ENCODE measurements around the gene NCAPD3. TPM values are rescaled to one million over a fixed set of nuclear protein-coding genes. Genes with fewer than 3 reads are reported as not detected.

The NCAPD3 gene
- total and polyA plus RNA-seq, 9 of the 15 experiments (the other 6 are each of a cell fraction or from before 2014, with no cell fraction given): 23.6 to 80.6 (median 58.6) TPM

DNA sequence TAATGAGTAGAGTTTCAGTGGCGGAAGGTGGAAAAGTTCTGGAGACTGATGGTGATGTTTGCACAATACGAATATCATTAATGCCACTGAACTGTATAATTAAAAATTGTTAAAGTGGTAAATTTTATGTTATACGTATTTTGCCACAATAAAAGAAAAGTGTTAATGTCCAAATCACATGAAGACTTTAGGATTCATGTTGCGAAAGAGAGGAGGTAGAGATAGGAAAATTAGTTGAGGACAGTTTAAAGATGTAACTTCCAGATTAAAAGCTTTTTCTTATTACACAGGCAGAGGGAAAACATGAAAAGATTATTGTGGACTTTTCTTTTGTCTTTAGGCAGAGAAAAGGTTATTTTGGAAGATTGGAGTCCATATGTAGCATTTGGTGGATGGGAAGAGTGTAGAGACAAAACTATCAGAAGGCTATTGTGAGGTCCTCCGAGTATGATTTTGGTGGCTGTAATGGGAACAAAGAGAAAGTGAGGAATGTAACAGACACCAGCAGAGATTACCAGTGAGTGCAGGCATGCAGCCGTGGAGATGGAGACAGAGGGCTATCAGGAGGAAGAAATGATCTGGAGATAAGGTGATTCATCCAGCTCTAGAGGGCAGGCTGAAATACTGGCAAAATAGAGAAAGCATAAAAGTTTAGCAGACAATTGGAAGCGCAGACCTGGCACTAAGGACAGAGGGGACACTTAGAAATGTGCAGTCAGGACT lies 13.2 kb upstream of the NCAPD3 start:
- H3K4me3 ChIP-seq: no peak overlapping the region
- no peak overlapping the region for H3K27ac ChIP-seq (ENCODE audit: extremely low read depth, low read depth, low read length)
- H2AFZ ChIP-seq (ENCODE audit: low read depth, low read length): no peak overlapping the region
- 71% methylated on average over 7 of the region's 7 CpGs for WGBS (ENCODE audit: insufficient coverage, low coverage, missing lambda C conversion rate)
- no peaks in the 10 kb centered on the region for H3K27me3 ChIP-seq (ENCODE audit: control insufficient read depth in 2 of 2, insufficient read depth in 2 of 2, low read length in 2 of 2)
- no peaks in the 10 kb centered on the region for H3K9me3 ChIP-seq (replicated peaks; ENCODE audit: control insufficient read depth, insufficient read depth, low read depth, low read length)
- H3K9ac ChIP-seq (ENCODE audit: insufficient read depth in 1 of 2, low read depth in 2 of 2, low read length in 2 of 2): no peak overlapping the region
- CTCF ChIA-PET (ENCODE audit: low intra/inter-chr PET ratio): no interaction called here
- intact Hi-C loops (cut with micrococcal nuclease) (no loop called here), in situ Hi-C loops (cut with MboI) (no loop called here)
- POLR2A ChIA-PET: interaction anchor here (0.7 kb wide), 1 partner anchor 14 kb away, joined by 3 read pairs; no protein-coding TSS in a partner anchor
- peaks cover 35% of the 10 kb centered on the region for H3K79me2 ChIP-seq (ENCODE audit: control insufficient read depth, insufficient read depth, low read length)
- BruUV-seq (replicated peaks): TSS peak; percentile 31
- H3K4me2 ChIP-seq (ENCODE audit: insufficient read depth, low read length): no peak overlapping the region
- peaks cover 54% of the 10 kb centered on the region for H3K36me3 ChIP-seq (ENCODE audit: control insufficient read depth, insufficient read depth, low read length)
- H4K20me1 ChIP-seq (replicated peaks; ENCODE audit: control insufficient read depth, insufficient read depth, low read length): 0 out of 2 replicates have a peak, but pooled peaks cover 4% of the 10 kb centered on the region
- peaks cover 22 to 33% of the 10 kb centered on the region in 2 experiments for H3K4me1 ChIP-seq (replicated peaks in 1 of 2; ENCODE audit: control insufficient read depth in 2 of 2, insufficient read depth in 2 of 2, low read length in 2 of 2)
- FAIRE-seq: no peak
- ATAC-seq: no peak
- peak in 1 of 4 experiments; percentile 18 for DNase-seq (ENCODE audit: extremely low read depth in 1 of 4, low spot score in 3 of 4)
- H3K9me1 ChIP-seq (ENCODE audit: control insufficient read depth, insufficient read depth, low read length): no peaks in the 10 kb centered on the region
- TF ChIP-seq ZNF354B (CRISPR knock-in tag; IDR thresholded peaks at IDR 0.05) (no peak), DPF2 (IDR thresholded peaks at IDR 0.05) (peak; percentile 59; the same call in 1 of the 2 replicates), SMARCE1 (IDR thresholded peaks at IDR 0.05) (0 out of 2 replicates have a peak, but pooled peaks have one; percentile 32), SMARCA4 (IDR thresholded peaks at IDR 0.05) (peak; percentile 28; the same call in 1 of the 2 replicates), ZNF277 (CRISPR knock-in tag; IDR thresholded peaks at IDR 0.05; ENCODE audit: borderline replicate concordance) (no peak), CTBP1 (IDR thresholded peaks at IDR 0.05; ENCODE audit: borderline replicate concordance) (peak; percentile 33; the same call in 1 of the 2 replicates), GATAD2B (IDR thresholded peaks at IDR 0.05; ENCODE audit: borderline replicate concordance) (no peak), NFRKB (IDR thresholded peaks at IDR 0.05; ENCODE audit: low read depth) (no peak), ATF2 (CRISPR knock-in tag; IDR thresholded peaks at IDR 0.05) (no peak), FOSL1 (tag; conservative IDR thresholded peaks at IDR 0.05) (peak; percentile 81), SAFB (IDR thresholded peaks at IDR 0.05; ENCODE audit: borderline replicate concordance, low read depth, low read length) (no peak), JUND (IDR thresholded peaks at IDR 0.05; ENCODE audit: borderline replicate concordance, low read depth, low read length) (0 out of 2 replicates have a peak, but pooled peaks have one; percentile 25), JUND (tag; IDR thresholded peaks at IDR 0.05; ENCODE audit: borderline replicate concordance, low read depth, low read length) (no peak; the same call in 2 of the 3 replicates), ARID1B (IDR thresholded peaks at IDR 0.05) (peak; percentile 49; the same call in 1 of the 2 replicates), MIER1 (IDR thresholded peaks at IDR 0.05; ENCODE audit: low read depth) (no peak), KLF6 (CRISPR knock-in tag; IDR thresholded peaks at IDR 0.05; ENCODE audit: borderline replicate concordance) (no peak), CEBPB (tag; IDR thresholded peaks at IDR 0.05) (peak; percentile 83), NBN (IDR thresholded peaks at IDR 0.05; ENCODE audit: low read depth) (no peak), ZNF217 (CRISPR knock-in tag; IDR thresholded peaks at IDR 0.05) (no peak)
- TF ChIP-seq, protein P1, sequence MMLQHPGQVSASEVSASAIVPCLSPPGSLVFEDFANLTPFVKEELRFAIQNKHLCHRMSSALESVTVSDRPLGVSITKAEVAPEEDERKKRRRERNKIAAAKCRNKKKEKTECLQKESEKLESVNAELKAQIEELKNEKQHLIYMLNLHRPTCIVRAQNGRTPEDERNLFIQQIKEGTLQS (IDR thresholded peaks at IDR 0.05): no peak
- TF ChIP-seq, protein P1 (CRISPR knock-in tag; conservative IDR thresholded peaks at IDR 0.05): no peak
